Measurements from ENCODE around the gene OCA2.

OCA2 gene

DNA sequence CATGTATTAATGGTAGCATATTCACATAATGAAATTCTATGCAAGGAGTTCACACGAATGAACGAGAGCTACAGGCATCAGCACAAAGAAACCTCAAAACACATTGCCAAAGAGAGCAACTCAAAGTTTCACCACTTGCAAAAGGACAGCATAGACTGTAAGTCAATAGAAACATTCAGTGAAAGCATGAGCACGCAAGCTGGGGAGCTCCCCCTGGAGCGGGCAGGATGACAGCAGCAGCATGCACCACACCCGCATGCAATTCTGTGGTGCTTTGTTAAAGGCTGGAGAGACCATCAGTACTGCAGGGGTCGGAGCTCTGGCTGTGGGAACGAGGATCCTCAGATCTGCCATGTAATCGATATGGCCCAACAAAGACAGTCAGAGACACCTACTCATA, 18.7 kb downstream of the OCA2 start:
- H3K9ac ChIP-seq (ENCODE audit: low read length) = no peak overlapping the region
- H3K4me1 ChIP-seq (ENCODE audit: control insufficient read depth, insufficient read depth, low read length) = no peaks in the 10 kb centered on the region
- no peak overlapping the region for H3K27ac ChIP-seq (ENCODE audit: low read depth, low read length)
- no peaks in the 10 kb centered on the region for H3K27me3 ChIP-seq (ENCODE audit: control insufficient read depth, insufficient read depth, low read length)
- H3K4me3 ChIP-seq (ENCODE audit: low read length) = no peak overlapping the region
- H3K36me3 ChIP-seq (ENCODE audit: control insufficient read depth, insufficient read depth, low read length) = no peaks in the 10 kb centered on the region

- Histone ChIP-seq H3K4me3 (ENCODE audit: low read length) (no peak overlapping the region), H3K4me1 (ENCODE audit: control insufficient read depth, insufficient read depth, low read length) (no peaks in the 10 kb centered on the region), H3K9ac (ENCODE audit: low read length) (no peak overlapping the region), H3K36me3 (ENCODE audit: control insufficient read depth, insufficient read depth, low read length) (no peaks in the 10 kb centered on the region), H3K27me3 (ENCODE audit: control insufficient read depth, insufficient read depth, low read length) (no peaks in the 10 kb centered on the region), H3K27ac (ENCODE audit: low read depth, low read length) (no peak overlapping the region)
Observed at GRCh38 chr15:28079313-28079969, 19.7 kb downstream of the OCA2 start.

DNA sequence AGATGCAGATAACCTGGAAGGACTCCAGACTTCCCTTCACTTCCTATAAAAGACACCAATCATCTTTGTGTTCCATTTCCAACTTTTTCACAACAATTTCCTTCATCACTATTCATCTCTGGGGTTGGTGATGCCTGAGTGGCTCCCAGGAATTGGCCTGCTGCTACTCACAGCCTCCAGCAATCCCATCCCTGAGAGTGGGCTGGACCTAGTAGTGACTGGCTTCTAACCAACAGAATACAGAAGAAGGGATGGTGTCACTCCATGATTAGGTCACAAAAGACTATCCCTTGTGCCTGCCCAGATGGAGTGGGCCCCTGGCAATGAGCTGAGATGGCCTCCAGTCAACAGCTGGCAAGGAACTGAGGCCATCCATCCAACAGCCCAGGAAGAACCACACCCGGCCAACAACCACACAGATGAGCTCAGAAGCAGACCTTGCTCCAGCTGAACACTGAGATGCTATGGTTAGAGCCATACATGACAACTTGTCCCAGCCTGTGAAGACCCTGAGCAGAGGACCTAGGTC, 20.9 kb downstream of the OCA2 start:
- no peaks in the 10 kb centered on the region for H3K27me3 ChIP-seq (ENCODE audit: control insufficient read depth, insufficient read depth, low read length)
- H3K27ac ChIP-seq (ENCODE audit: low read depth, low read length) = no peak overlapping the region
- no peak overlapping the region for H3K4me3 ChIP-seq (ENCODE audit: low read length)
- no peaks in the 10 kb centered on the region for H3K4me1 ChIP-seq (ENCODE audit: control insufficient read depth, insufficient read depth, low read length)
- H3K9ac ChIP-seq (ENCODE audit: low read length) = no peak overlapping the region
- H3K36me3 ChIP-seq (ENCODE audit: control insufficient read depth, insufficient read depth, low read length) = no peaks in the 10 kb centered on the region

DNA sequence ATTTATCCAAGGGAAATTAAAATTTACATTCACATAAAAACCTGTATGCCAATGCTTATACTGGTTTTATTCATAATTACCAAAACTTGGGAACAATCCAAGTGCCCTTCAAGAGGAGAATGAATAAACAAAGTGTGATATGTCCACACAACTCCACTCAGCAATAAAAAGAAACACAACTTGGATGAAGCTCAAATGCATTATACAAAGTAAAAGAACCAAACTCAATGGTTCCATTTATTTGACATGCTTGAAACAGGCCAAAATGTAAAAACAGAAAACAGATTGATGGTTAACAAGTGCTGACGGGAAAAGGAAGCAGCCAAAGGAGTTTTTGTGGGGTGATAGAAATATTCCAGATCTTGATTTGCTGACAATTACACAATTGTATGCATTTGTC, 23.5 kb downstream of the OCA2 start:
- H3K27me3 ChIP-seq (ENCODE audit: control insufficient read depth, insufficient read depth, low read length) = no peaks in the 10 kb centered on the region
- no peaks in the 10 kb centered on the region for H3K36me3 ChIP-seq (ENCODE audit: control insufficient read depth, insufficient read depth, low read length)
- no peak overlapping the region for H3K9ac ChIP-seq (ENCODE audit: low read length)
- H3K4me3 ChIP-seq (ENCODE audit: low read length) = no peak overlapping the region
- no peak overlapping the region for H3K27ac ChIP-seq (ENCODE audit: low read depth, low read length)
- H3K4me1 ChIP-seq (ENCODE audit: control insufficient read depth, insufficient read depth, low read length) = no peaks in the 10 kb centered on the region

GRCh38 chr15:28068930-28069329, 30.2 kb downstream of the OCA2 start:
- H3K27me3 ChIP-seq (ENCODE audit: control insufficient read depth, insufficient read depth, low read length) = no peaks in the 10 kb centered on the region
- H3K9ac ChIP-seq (ENCODE audit: low read length) = no peak overlapping the region
- no peaks in the 10 kb centered on the region for H3K36me3 ChIP-seq (ENCODE audit: control insufficient read depth, insufficient read depth, low read length)
- no peak overlapping the region for H3K4me3 ChIP-seq (ENCODE audit: low read length)
- H3K27ac ChIP-seq (ENCODE audit: low read depth, low read length) = no peak overlapping the region
- H3K4me1 ChIP-seq (ENCODE audit: control insufficient read depth, insufficient read depth, low read length) = no peaks in the 10 kb centered on the region

- H3K4me1 ChIP-seq (ENCODE audit: control insufficient read depth, insufficient read depth, low read length) = no peaks in the 10 kb centered on the region
- H3K36me3 ChIP-seq (ENCODE audit: control insufficient read depth, insufficient read depth, low read length) = no peaks in the 10 kb centered on the region
- no peaks in the 10 kb centered on the region for H3K27me3 ChIP-seq (ENCODE audit: control insufficient read depth, insufficient read depth, low read length)
- no peak overlapping the region for H3K27ac ChIP-seq (ENCODE audit: low read depth, low read length)
- H3K9ac ChIP-seq (ENCODE audit: low read length) = no peak overlapping the region
- no peak overlapping the region for H3K4me3 ChIP-seq (ENCODE audit: low read length)
Observed at GRCh38 chr15:28066231-28066630, 32.9 kb downstream of the OCA2 start.

GRCh38 chr15:28060005-28060404, 39.1 kb downstream of the OCA2 start:
- Histone ChIP-seq H3K4me1 (ENCODE audit: control insufficient read depth, insufficient read depth, low read length) (no peaks in the 10 kb centered on the region), H3K4me3 (ENCODE audit: low read length) (no peak overlapping the region), H3K27ac (ENCODE audit: low read depth, low read length) (no peak overlapping the region), H3K27me3 (ENCODE audit: control insufficient read depth, insufficient read depth, low read length) (no peaks in the 10 kb centered on the region), H3K36me3 (ENCODE audit: control insufficient read depth, insufficient read depth, low read length) (no peaks in the 10 kb centered on the region), H3K9ac (ENCODE audit: low read length) (no peak overlapping the region)

- H3K4me3 ChIP-seq (ENCODE audit: low read length) = no peak overlapping the region
- H3K4me1 ChIP-seq (ENCODE audit: control insufficient read depth, insufficient read depth, low read length) = no peaks in the 10 kb centered on the region
Observed at GRCh38 chr15:28058082-28058481, 41.0 kb downstream of the OCA2 start.

GRCh38 chr15:28051955-28052633, 47.0 kb downstream of the OCA2 start:
- Histone ChIP-seq H3K4me3 (ENCODE audit: low read length) (no peak overlapping the region), H3K27me3 (ENCODE audit: control insufficient read depth, insufficient read depth, low read length) (no peaks in the 10 kb centered on the region), H3K36me3 (ENCODE audit: control insufficient read depth, insufficient read depth, low read length) (no peaks in the 10 kb centered on the region), H3K27ac (ENCODE audit: low read depth, low read length) (no peak overlapping the region), H3K4me1 (ENCODE audit: control insufficient read depth, insufficient read depth, low read length) (no peaks in the 10 kb centered on the region), H3K9ac (ENCODE audit: low read length) (no peak overlapping the region)

More at GRCh38 chr15:28058082-28058481, 41.0 kb downstream of the OCA2 start:
- Histone ChIP-seq H3K27me3 (ENCODE audit: control insufficient read depth, insufficient read depth, low read length) (no peaks in the 10 kb centered on the region), H3K9ac (ENCODE audit: low read length) (no peak overlapping the region), H3K36me3 (ENCODE audit: control insufficient read depth, insufficient read depth, low read length) (no peaks in the 10 kb centered on the region), H3K27ac (ENCODE audit: low read depth, low read length) (no peak overlapping the region)

DNA sequence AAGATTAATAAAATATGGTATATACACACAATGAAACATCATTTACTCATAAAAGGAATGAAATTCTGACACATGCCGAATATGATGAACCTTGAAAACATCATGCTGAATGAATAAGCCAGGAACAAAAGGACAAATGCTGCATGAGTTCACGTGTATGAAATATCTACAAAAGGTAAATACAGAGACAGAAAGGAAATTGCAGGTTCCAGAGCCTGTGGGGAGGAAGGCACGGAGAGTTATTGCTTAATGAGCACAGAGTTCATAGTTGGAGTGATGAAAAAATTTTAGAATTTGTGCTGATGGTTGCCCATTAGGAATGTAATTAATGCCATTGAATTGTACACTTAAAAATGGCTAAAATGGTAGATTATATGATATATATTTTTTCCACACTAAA, 49.5 kb downstream of the OCA2 start:
- Histone ChIP-seq H3K4me1 (ENCODE audit: control insufficient read depth, insufficient read depth, low read length) (no peaks in the 10 kb centered on the region), H3K36me3 (ENCODE audit: control insufficient read depth, insufficient read depth, low read length) (no peaks in the 10 kb centered on the region), H3K27ac (ENCODE audit: low read depth, low read length) (no peak overlapping the region), H3K27me3 (ENCODE audit: control insufficient read depth, insufficient read depth, low read length) (no peaks in the 10 kb centered on the region), H3K4me3 (ENCODE audit: low read length) (no peak overlapping the region), H3K9ac (ENCODE audit: low read length) (no peak overlapping the region)

- no peak overlapping the region for H3K4me3 ChIP-seq (ENCODE audit: low read length)
- H3K9ac ChIP-seq (ENCODE audit: low read length) = no peak overlapping the region
- no peaks in the 10 kb centered on the region for H3K36me3 ChIP-seq (ENCODE audit: control insufficient read depth, insufficient read depth, low read length)
- no peaks in the 10 kb centered on the region for H3K27me3 ChIP-seq (ENCODE audit: control insufficient read depth, insufficient read depth, low read length)
- no peak overlapping the region for H3K27ac ChIP-seq (ENCODE audit: low read depth, low read length)
- H3K4me1 ChIP-seq (ENCODE audit: control insufficient read depth, insufficient read depth, low read length) = no peaks in the 10 kb centered on the region
Observed at GRCh38 chr15:28047277-28047676, 51.8 kb downstream of the OCA2 start.

DNA sequence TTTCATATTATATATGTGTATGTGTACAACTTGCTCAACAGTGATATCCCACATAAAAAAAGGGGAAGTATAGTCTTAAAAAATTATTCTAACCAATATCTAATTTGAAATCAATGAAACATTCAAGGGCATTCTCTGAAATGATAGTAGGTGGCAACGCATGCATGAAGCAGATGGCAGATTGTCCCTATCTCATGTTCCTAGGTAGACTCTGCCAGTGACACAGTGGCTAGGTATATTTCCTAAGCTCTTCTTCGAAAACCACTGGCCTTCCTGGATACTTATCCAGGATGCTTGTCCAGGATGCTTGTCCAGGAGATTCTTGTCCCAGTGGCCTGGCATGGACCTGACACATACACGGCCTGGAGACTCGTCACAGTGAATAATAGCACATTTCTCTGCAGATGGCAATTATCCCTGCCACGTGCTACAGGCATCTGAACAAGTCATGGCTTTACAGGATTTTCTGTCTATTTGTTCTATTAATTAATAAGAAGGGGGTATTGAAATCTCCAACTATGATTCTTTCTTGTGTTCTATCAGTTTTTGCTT, 54.9 kb downstream of the OCA2 start:
- H3K4me1 ChIP-seq (ENCODE audit: control insufficient read depth, insufficient read depth, low read length) = no peaks in the 10 kb centered on the region
- H3K36me3 ChIP-seq (ENCODE audit: control insufficient read depth, insufficient read depth, low read length) = no peaks in the 10 kb centered on the region
- no peaks in the 10 kb centered on the region for H3K27me3 ChIP-seq (ENCODE audit: control insufficient read depth, insufficient read depth, low read length)
- H3K27ac ChIP-seq (ENCODE audit: low read depth, low read length) = no peak overlapping the region
- H3K4me3 ChIP-seq (ENCODE audit: low read length) = no peak overlapping the region
- H3K9ac ChIP-seq (ENCODE audit: low read length) = no peak overlapping the region

DNA sequence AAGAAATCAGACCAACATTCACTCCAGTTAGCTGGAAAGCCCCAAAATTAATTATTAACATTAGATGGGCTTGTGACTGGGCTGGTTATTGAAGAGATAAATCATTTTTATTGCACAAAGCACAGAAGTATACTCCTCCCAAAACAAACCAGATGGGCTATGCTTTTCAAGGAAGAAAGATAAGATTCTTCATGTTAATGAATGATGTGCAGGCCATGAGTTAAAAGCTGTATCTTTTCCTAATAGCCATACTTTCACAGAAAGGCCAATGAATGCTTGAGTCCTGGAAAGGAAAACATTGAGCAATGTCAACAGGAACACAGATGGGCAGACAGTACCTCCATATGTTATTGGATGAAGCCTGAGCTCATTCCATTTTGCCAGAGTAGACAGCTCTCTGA, 55.4 kb downstream of the OCA2 start:
- Histone ChIP-seq H3K36me3 (ENCODE audit: control insufficient read depth, insufficient read depth, low read length) (no peaks in the 10 kb centered on the region), H3K4me3 (ENCODE audit: low read length) (no peak overlapping the region), H3K27me3 (ENCODE audit: control insufficient read depth, insufficient read depth, low read length) (no peaks in the 10 kb centered on the region), H3K27ac (ENCODE audit: low read depth, low read length) (no peak overlapping the region), H3K9ac (ENCODE audit: low read length) (no peak overlapping the region), H3K4me1 (ENCODE audit: control insufficient read depth, insufficient read depth, low read length) (no peaks in the 10 kb centered on the region)
